Lower leg skin (tissue), 3 donors: ENCODE results near the gene ATOSA.

ENCODE experiments used
- CTCF ChIP-seq, 3 donors: fragments of 450-650 bp; IDR thresholded peaks; one replicate each; pipeline ENCODE4 v1.5.1; 2016; ENCODE audit warnings: antibody characterized with exemption in 3 of 3, mild to moderate bottlenecking in 3 of 3, moderate library complexity in 2 of 3
- POLR2A ChIP-seq, 2 donors: fragments of 450-650 bp; IDR thresholded peaks; one replicate each; pipeline ENCODE4 v1.6.1; 2016 to 2017; ENCODE audit warnings: antibody characterized with exemption in 2 of 2, mild to moderate bottlenecking in 1 of 2, moderate library complexity in 1 of 2

GRCh38 chr15:52668133-52668532 lies 11.1 kb downstream of the ATOSA start:
- TF ChIP-seq CTCF (IDR thresholded peaks at IDR 0.05): no peak
- TF ChIP-seq POLR2A (IDR thresholded peaks at IDR 0.05): no peak
